ENCODE data around the gene EDC3. TPM values are rescaled to one million over a fixed set of nuclear protein-coding genes. Genes with fewer than 3 reads are reported as not detected.

The EDC3 gene
- total RNA-seq, 2 donors from 2014 or later, result 44.5 to 48.3 TPM

DNA sequence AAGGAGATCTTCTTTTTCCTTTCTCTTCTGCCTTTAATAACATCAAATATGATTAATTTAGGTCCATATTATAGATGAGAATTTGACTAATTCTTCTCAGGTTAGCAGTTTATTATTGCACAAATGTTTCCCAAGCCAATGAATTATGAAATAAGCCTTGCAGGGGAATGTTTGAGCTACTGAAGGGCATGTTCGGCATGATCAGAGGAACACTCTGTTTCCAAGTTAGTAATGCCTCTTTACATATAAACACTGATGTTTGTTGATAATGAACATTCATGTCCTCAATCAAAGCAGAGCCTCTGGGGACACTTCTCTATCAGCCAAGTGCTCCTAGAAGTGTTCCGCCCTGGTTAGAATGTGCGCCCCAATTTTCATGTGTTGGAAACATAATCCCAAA is 39.5 kb upstream of the EDC3 start:
- Mint-ChIP-seq H3K27me3 (ENCODE audit: insufficient read depth) (peaks cover 52% of the 10 kb centered on the region), H3K36me3 (ENCODE audit: low read depth) (no peaks in the 10 kb centered on the region), H3K27ac (no peak overlapping the region), H3K9me3 (peaks cover 1% of the 10 kb centered on the region), H3K4me3 (no peak overlapping the region), H3K4me1 (no peaks in the 10 kb centered on the region)
- TF ChIP-seq, protein P1, sequence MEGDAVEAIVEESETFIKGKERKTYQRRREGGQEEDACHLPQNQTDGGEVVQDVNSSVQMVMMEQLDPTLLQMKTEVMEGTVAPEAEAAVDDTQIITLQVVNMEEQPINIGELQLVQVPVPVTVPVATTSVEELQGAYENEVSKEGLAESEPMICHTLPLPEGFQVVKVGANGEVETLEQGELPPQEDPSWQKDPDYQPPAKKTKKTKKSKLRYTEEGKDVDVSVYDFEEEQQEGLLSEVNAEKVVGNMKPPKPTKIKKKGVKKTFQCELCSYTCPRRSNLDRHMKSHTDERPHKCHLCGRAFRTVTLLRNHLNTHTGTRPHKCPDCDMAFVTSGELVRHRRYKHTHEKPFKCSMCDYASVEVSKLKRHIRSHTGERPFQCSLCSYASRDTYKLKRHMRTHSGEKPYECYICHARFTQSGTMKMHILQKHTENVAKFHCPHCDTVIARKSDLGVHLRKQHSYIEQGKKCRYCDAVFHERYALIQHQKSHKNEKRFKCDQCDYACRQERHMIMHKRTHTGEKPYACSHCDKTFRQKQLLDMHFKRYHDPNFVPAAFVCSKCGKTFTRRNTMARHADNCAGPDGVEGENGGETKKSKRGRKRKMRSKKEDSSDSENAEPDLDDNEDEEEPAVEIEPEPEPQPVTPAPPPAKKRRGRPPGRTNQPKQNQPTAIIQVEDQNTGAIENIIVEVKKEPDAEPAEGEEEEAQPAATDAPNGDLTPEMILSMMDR (conservative IDR thresholded peaks at IDR 0.05), result no peak
- Histone ChIP-seq H3K36me3 (ENCODE audit: control insufficient read depth, insufficient read depth, low read length) (no peaks in the 10 kb centered on the region), H3K4me3 (ENCODE audit: low read length) (no peak overlapping the region), H3K9ac (ENCODE audit: extremely low read depth, low read length, poor library complexity, severe bottlenecking) (no peak overlapping the region), H3K9me3 (ENCODE audit: control insufficient read depth, low read length) (no peaks in the 10 kb centered on the region), H3K27me3 (ENCODE audit: control insufficient read depth, insufficient read depth, low read length, poor library complexity, severe bottlenecking) (peaks cover 20% of the 10 kb centered on the region), H3K27ac (ENCODE audit: low read depth, low read length) (no peak overlapping the region), H3K4me1 (ENCODE audit: control insufficient read depth, insufficient read depth, low read length) (no peaks in the 10 kb centered on the region)
- no peak for DNase-seq
- WGBS, 2 experiments (ENCODE audit: insufficient coverage in 1 of 2, insufficient read length in 1 of 2), result 94 to 95% methylated on average over 2 to 3 of the region's 3 CpGs

DNA sequence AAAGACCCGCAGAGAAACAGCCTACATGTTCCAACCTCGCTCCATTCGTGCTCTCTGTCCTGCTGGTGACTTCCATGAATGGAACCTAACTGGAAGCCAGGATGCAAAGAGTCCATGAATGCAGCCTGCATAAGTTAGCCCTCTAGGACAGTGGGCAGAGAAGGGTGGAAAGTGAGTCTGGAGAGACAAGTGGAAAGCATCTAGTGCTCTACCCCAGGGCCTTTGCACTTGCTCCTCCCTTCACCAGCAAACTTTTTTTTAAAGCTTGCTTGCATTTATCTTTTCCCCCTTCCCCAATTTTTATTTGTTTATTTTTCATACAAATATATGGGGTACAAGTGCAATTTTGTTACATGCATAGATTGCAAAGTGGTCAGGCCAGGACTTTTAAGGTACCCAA is 37.4 kb upstream of the EDC3 start:
- Histone ChIP-seq H3K27ac (ENCODE audit: low read depth, low read length) (no peak overlapping the region), H3K9ac (ENCODE audit: extremely low read depth, low read length, poor library complexity, severe bottlenecking) (no peak overlapping the region), H3K4me1 (ENCODE audit: control insufficient read depth, insufficient read depth, low read length) (no peaks in the 10 kb centered on the region), H3K36me3 (ENCODE audit: control insufficient read depth, insufficient read depth, low read length) (no peaks in the 10 kb centered on the region), H3K9me3 (ENCODE audit: control insufficient read depth, low read length) (no peaks in the 10 kb centered on the region), H3K4me3 (ENCODE audit: low read length) (no peak overlapping the region), H3K27me3 (ENCODE audit: control insufficient read depth, insufficient read depth, low read length, poor library complexity, severe bottlenecking) (peaks cover 20% of the 10 kb centered on the region)
- Mint-ChIP-seq H3K4me1 (no peaks in the 10 kb centered on the region), H3K27ac (no peak overlapping the region), H3K36me3 (ENCODE audit: low read depth) (no peaks in the 10 kb centered on the region), H3K9me3 (peaks cover 4% of the 10 kb centered on the region), H3K4me3 (no peak overlapping the region), H3K27me3 (ENCODE audit: insufficient read depth) (peaks cover 57% of the 10 kb centered on the region)
- WGBS, 2 experiments (ENCODE audit: insufficient coverage in 1 of 2, insufficient read length in 1 of 2), result 92 to 94% methylated on average over 3 of the region's 3 CpGs
- TF ChIP-seq, protein P1 (conservative IDR thresholded peaks at IDR 0.05), result no peak
- DNase-seq, result no peak

DNA sequence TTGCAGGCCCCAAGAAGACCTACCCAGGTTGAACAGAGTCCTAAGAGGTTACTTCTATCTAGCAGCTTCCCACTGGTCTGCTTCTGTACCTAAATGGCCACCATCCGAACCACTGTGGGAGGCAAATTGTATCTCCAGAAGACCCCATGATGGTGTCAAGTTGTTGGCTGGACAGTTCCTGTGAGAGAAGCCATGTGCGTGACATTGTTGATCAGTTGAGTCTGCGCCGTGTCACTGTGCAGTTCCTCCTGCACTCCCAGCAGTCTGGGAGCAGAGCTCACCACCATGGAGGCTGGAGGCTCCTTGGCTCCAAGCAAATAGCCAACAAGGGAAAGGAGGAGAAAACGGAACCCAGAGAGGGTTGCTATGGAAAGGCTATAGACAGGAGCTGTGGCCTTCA is 37.0 kb upstream of the EDC3 start:
- Histone ChIP-seq H3K4me3 (ENCODE audit: low read length) (no peak overlapping the region), H3K36me3 (ENCODE audit: control insufficient read depth, insufficient read depth, low read length) (no peaks in the 10 kb centered on the region), H3K9me3 (ENCODE audit: control insufficient read depth, low read length) (no peaks in the 10 kb centered on the region), H3K27me3 (ENCODE audit: control insufficient read depth, insufficient read depth, low read length, poor library complexity, severe bottlenecking) (peaks cover 22% of the 10 kb centered on the region), H3K9ac (ENCODE audit: extremely low read depth, low read length, poor library complexity, severe bottlenecking) (no peak overlapping the region), H3K27ac (ENCODE audit: low read depth, low read length) (no peak overlapping the region), H3K4me1 (ENCODE audit: control insufficient read depth, insufficient read depth, low read length) (no peaks in the 10 kb centered on the region)
- TF ChIP-seq, protein P1 (conservative IDR thresholded peaks at IDR 0.05), result no peak
- H3K36me3 Mint-ChIP-seq (ENCODE audit: low read depth), result no peaks in the 10 kb centered on the region
- no peaks in the 10 kb centered on the region for H3K4me1 Mint-ChIP-seq
- DNase-seq, result no peak
- no peak overlapping the region for H3K4me3 Mint-ChIP-seq
- H3K27ac Mint-ChIP-seq, result no peak overlapping the region
- 83 to 94% methylated on average over 1 to 5 of the region's 5 CpGs for WGBS, 2 experiments (ENCODE audit: insufficient coverage in 1 of 2, insufficient read length in 1 of 2)
- H3K27me3 Mint-ChIP-seq (ENCODE audit: insufficient read depth), result peaks cover 60% of the 10 kb centered on the region
- peaks cover 7% of the 10 kb centered on the region for H3K9me3 Mint-ChIP-seq
